CD8-positive, alpha-beta memory T cell (primary cell): ENCODE measurements around the gene NAPB. TPM values are rescaled to one million over a fixed set of nuclear protein-coding genes. Genes with fewer than 3 reads are reported as not detected.
A peak's percentile ranks its signal among the peaks of the same experiment; 100 is the strongest.

Experiments
- CTCF ChIA-PET: fragments of 350-600 bp; sonication (Branson Sonifier 250); formaldehyde crosslinking; loops from one replicate; lab custom pipeline; 2021; ENCODE audit warnings: antibody characterized with exemption; lab: Charles Lee
- POLR2A ChIA-PET: fragments of 350-600 bp; sonication (Branson Sonifier 250); formaldehyde crosslinking; loops from one replicate; lab custom pipeline; 2021; ENCODE audit warnings: antibody characterized with exemption; lab: Charles Lee
- DNase-seq, 5 donors: peaks; one replicate each; pipeline versions ENCODE4 v3.0.0 to v3.0.0-alpha.2; 2020 to 2022; ENCODE audit warnings: mixed read lengths in 1 of 5
- H3K27ac ChIP-seq: one replicate; pipeline ENCODE4 v1.7.0; 2013; ENCODE audit warnings: low read depth, mild to moderate bottlenecking, low read length, moderate library complexity
- H3K27me3 ChIP-seq: 2 replicates; pipeline ENCODE4 v1.7.0; 2013; ENCODE audit warnings: low read length, mild to moderate bottlenecking; ENCODE audit not compliant: insufficient read depth, poor library complexity, severe bottlenecking
- H3K36me3 ChIP-seq: 2 replicates; pipeline ENCODE4 v1.7.0; 2013; ENCODE audit warnings: mild to moderate bottlenecking, low read length, moderate library complexity; ENCODE audit not compliant: insufficient read depth
- H3K4me1 ChIP-seq: 2 replicates; pipeline ENCODE4 v1.7.0; 2013; ENCODE audit warnings: mild to moderate bottlenecking, low read length, moderate library complexity; ENCODE audit not compliant: insufficient read depth
- H3K4me3 ChIP-seq: 2 replicates; pipeline ENCODE4 v1.7.0; 2013; ENCODE audit warnings: mild to moderate bottlenecking, low read length
- H3K9me3 ChIP-seq: 2 replicates; pipeline ENCODE4 v1.7.0; 2013; ENCODE audit warnings: mild to moderate bottlenecking, low read length
- H3K27ac Mint-ChIP-seq, 8 donors: one replicate each; pipeline ENCODE4 v1.8.0; 2020 to 2021; ENCODE audit warnings: mixed read lengths in 8 of 8, mild to moderate bottlenecking in 6 of 8, inconsistent platforms in 3 of 8, moderate library complexity in 3 of 8
- H3K27me3 Mint-ChIP-seq, 2 donors: one replicate each; pipeline ENCODE4 v1.8.0; 2020 to 2021; ENCODE audit warnings: mixed read lengths in 2 of 2, mild to moderate bottlenecking in 1 of 2, moderate library complexity in 1 of 2
- H3K36me3 Mint-ChIP-seq, 3 donors: one replicate each; pipeline ENCODE4 v1.8.0; 2020 to 2021; ENCODE audit warnings: mixed read lengths in 3 of 3, inconsistent platforms in 1 of 3, mild to moderate bottlenecking in 1 of 3
- H3K4me1 Mint-ChIP-seq, 3 donors: one replicate each; pipeline ENCODE4 v1.8.0; 2020 to 2021; ENCODE audit warnings: mixed read lengths in 3 of 3, inconsistent platforms in 1 of 3, mild to moderate bottlenecking in 1 of 3
- H3K4me3 Mint-ChIP-seq, 7 donors: one replicate each; pipeline ENCODE4 v1.8.0; 2020 to 2021; ENCODE audit warnings: mixed read lengths in 7 of 7, mild to moderate bottlenecking in 6 of 7, moderate library complexity in 4 of 7, inconsistent platforms in 2 of 7
- H3K9me3 Mint-ChIP-seq, 5 donors: one replicate each; pipeline ENCODE4 v1.8.0; 2020 to 2022; ENCODE audit warnings: mixed read lengths in 5 of 5, mild to moderate bottlenecking in 3 of 5, moderate library complexity in 2 of 5, inconsistent platforms in 1 of 5
- polyA plus RNA-seq: library from polyadenylated mRNA; unstranded; fragments of 300-500 nt; fragmentation: Illumina TruSeq; gene quantifications from one replicate; pipeline ENCODE4 v1.2.3, GENCODE V29; 2021
- total RNA-seq, 2 experiments: library from RNA; stranded (reverse); gene quantifications; one replicate each; pipeline ENCODE4 v1.2.3, GENCODE V29; 2021

The NAPB gene
- total and polyA plus RNA-seq, 3 experiments from 2014 or later, result 5.2 to 7.6 (median 7.4) TPM

DNA sequence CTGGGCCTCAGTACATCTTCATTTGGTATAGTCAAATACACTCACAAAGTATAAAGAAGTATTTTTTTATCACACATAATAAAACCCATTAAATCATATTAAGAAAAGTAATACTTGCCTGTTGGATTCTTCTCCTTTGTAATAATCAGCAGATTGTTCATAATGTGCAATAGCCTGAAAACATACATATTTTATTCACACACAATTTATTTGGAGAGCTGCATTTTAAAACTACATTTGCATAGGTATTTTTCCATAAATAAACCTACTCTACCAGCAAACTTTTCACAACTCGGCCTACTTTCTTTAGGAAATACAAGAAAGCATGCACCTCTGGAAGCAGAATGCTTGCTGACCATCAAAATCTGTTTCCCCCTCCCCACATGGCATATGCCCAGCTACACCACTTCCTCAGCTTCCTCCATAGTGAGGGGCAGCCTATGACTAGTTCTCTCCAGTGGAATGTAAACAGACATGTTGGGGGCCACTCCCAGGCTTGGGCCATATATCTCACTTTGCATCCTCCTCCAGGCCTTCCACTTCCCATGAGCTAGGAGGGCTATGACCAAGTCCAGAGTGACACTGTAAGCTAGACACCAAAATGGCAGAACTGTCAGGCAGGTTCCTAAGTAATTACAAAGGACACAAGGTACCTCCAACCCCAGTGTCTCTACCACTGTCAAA lies 31.1 kb downstream of the NAPB start:
- H3K27me3 ChIP-seq, result no peaks in the 10 kb centered on the region
- no peaks in the 10 kb centered on the region for H3K4me1 ChIP-seq
- H3K9me3 ChIP-seq, result no peaks in the 10 kb centered on the region
- Mint-ChIP-seq H3K27ac (peak overlapping the region in 2 of 8 donors; percentile 71 to 87), H3K9me3 (no peaks in the 10 kb centered on the region), H3K27me3 (no peaks in the 10 kb centered on the region), H3K36me3 (peaks cover 7 to 80% (median 36%) of the 10 kb centered on the region in 3 donors), H3K4me1 (peaks cover 1 to 11% (median 10%) of the 10 kb centered on the region in 3 donors), H3K4me3 (no peak overlapping the region)
- no peak overlapping the region for H3K4me3 ChIP-seq
- peaks cover 21% of the 10 kb centered on the region for H3K36me3 ChIP-seq
- no peak for DNase-seq
- CTCF ChIA-PET, result interaction anchor here (1.6 kb wide), 1 partner anchor 10 kb away, joined by 7 read pairs; no protein-coding TSS in a partner anchor
- no peak overlapping the region for H3K27ac ChIP-seq
- POLR2A ChIA-PET, result no interaction called here

DNA sequence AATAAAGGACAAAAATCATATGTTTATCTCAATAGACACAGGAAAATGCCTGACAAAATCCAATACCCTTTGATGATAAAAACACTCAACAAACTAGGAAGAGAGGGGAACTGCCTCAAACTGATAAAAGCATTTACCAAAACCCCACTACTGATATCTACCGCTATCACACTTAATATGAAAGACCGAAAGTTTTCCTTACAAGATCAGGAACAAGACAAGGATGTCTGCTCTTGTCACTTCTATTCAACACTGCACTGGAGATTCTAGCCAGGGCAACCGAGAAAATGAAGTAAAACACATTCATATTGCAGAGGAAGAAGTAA lies 34.2 kb downstream of the NAPB start:
- Histone ChIP-seq H3K36me3 (no peaks in the 10 kb centered on the region), H3K27ac (no peak overlapping the region), H3K4me3 (no peak overlapping the region), H3K27me3 (no peaks in the 10 kb centered on the region), H3K4me1 (no peaks in the 10 kb centered on the region), H3K9me3 (no peaks in the 10 kb centered on the region)
- Mint-ChIP-seq H3K9me3 (no peaks in the 10 kb centered on the region), H3K36me3 (peaks cover 5 to 76% (median 23%) of the 10 kb centered on the region in 3 donors), H3K27ac (no peak overlapping the region), H3K4me3 (no peak overlapping the region), H3K27me3 (no peaks in the 10 kb centered on the region), H3K4me1 (peaks cover 3 to 14% (median 10%) of the 10 kb centered on the region in 3 donors)
- DNase-seq, result no peak
- ChIA-PET CTCF (no interaction called here), POLR2A (no interaction called here)

DNA sequence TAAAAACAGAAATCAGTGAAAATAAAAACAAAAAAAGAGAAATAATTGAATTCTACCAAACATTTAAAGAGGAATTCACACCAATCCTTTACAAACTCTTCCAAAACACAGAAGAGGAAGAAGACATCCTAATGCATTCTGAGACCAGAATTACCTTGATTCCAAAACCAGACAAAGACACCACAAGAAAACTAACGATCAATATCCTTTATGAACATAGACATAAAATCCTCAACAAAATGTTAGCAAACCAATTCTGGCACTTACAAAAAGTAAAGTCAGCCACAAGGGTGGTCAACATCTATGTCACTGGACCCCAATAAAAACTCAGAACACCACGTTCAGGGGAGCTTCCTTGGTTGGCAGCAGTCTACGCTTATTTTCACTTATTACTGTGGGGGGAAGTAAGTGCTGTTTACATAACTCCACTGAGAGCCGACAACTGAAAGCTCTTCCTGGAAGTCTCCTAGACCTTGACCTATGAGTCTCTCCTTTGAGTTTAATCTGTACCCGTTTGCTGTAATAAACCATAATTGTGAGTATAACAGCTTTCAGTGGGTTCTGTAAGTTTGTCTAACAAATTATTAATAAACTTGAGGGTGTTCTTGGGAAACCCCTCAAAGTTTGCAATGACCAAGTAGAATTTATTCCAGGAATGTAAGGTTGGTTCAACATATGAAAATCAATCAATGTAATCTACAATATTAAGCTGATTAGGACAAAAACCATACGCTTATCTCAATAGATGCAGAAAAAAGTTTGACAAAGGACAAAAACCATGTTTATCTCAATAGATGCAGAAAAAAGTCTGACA lies 34.8 kb downstream of the NAPB start:
- Histone ChIP-seq H3K27ac (no peak overlapping the region), H3K4me1 (no peaks in the 10 kb centered on the region), H3K9me3 (no peaks in the 10 kb centered on the region), H3K4me3 (no peak overlapping the region), H3K27me3 (no peaks in the 10 kb centered on the region), H3K36me3 (no peaks in the 10 kb centered on the region)
- H3K9me3 Mint-ChIP-seq, result no peaks in the 10 kb centered on the region
- no peak overlapping the region for H3K4me3 Mint-ChIP-seq
- CTCF ChIA-PET, result no interaction called here
- POLR2A ChIA-PET, result no interaction called here
- H3K27me3 Mint-ChIP-seq, result no peaks in the 10 kb centered on the region
- no peak for DNase-seq
- peaks cover 5 to 74% (median 23%) of the 10 kb centered on the region in 3 donors for H3K36me3 Mint-ChIP-seq
- H3K4me1 Mint-ChIP-seq, result peaks cover 3 to 14% (median 10%) of the 10 kb centered on the region in 3 donors
- peak overlapping the region in 1 of 8 donors; percentile 47 for H3K27ac Mint-ChIP-seq

DNA sequence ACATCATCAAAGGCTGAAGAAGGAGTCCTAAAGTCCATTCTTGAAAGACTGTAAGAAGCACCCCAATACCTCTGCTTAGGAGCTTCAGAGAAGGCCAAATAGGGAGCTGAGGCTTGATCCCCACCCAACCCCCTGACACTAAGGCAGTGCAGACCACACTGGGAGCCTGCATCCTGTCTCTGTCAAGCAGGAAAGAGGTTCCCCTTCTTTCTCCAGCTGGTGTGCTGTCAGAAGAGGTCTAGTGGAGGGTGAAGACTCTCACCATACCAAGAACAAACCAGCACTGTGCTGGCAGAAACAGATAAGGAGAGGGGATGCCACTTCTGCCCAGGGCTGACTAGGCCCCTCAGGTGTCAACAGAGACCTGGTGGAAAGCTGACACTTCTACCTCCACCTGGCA lies 39.4 kb downstream of the NAPB start:
- H3K4me1 Mint-ChIP-seq, result peaks cover 3 to 9% (median 7%) of the 10 kb centered on the region in 3 donors
- Histone ChIP-seq H3K4me3 (no peak overlapping the region), H3K27ac (no peak overlapping the region), H3K27me3 (no peaks in the 10 kb centered on the region), H3K9me3 (no peaks in the 10 kb centered on the region), H3K36me3 (no peaks in the 10 kb centered on the region), H3K4me1 (no peaks in the 10 kb centered on the region)
- no peaks in the 10 kb centered on the region for H3K9me3 Mint-ChIP-seq
- POLR2A ChIA-PET, result no interaction called here
- H3K27me3 Mint-ChIP-seq, result no peaks in the 10 kb centered on the region
- H3K27ac Mint-ChIP-seq, result no peak overlapping the region
- peaks cover 5 to 67% (median 18%) of the 10 kb centered on the region in 3 donors for H3K36me3 Mint-ChIP-seq
- DNase-seq, result no peak
- no peak overlapping the region for H3K4me3 Mint-ChIP-seq
- CTCF ChIA-PET, result interaction anchor here (2.4 kb wide), 1 partner anchor 9 kb away, joined by 7 read pairs; no protein-coding TSS in a partner anchor

GRCh38 chr20:23379772-23380171 lies 41.5 kb downstream of the NAPB start:
- CTCF ChIA-PET, result interaction anchor here (2.4 kb wide), 1 partner anchor 11 kb away, joined by 7 read pairs; no protein-coding TSS in a partner anchor
- H3K4me3 Mint-ChIP-seq, result no peak overlapping the region
- no peaks in the 10 kb centered on the region for H3K9me3 Mint-ChIP-seq
- DNase-seq, result no peak
- Histone ChIP-seq H3K4me3 (no peak overlapping the region), H3K27ac (no peak overlapping the region), H3K9me3 (no peaks in the 10 kb centered on the region), H3K4me1 (no peaks in the 10 kb centered on the region), H3K36me3 (no peaks in the 10 kb centered on the region), H3K27me3 (no peaks in the 10 kb centered on the region)
- POLR2A ChIA-PET, result no interaction called here
- H3K4me1 Mint-ChIP-seq, result no peaks in the 10 kb centered on the region
- H3K36me3 Mint-ChIP-seq, result peaks cover 5 to 72% (median 26%) of the 10 kb centered on the region in 3 donors
- no peaks in the 10 kb centered on the region for H3K27me3 Mint-ChIP-seq
- no peak overlapping the region for H3K27ac Mint-ChIP-seq

GRCh38 chr20:23375827-23376226 lies 45.5 kb downstream of the NAPB start:
- no peaks in the 10 kb centered on the region for H3K9me3 ChIP-seq
- peaks cover 11% of the 10 kb centered on the region for H3K36me3 ChIP-seq
- Mint-ChIP-seq H3K27ac (peak overlapping the region in 4 of 8 donors; percentile 11 to 77 (median 32)), H3K4me3 (no peak overlapping the region), H3K27me3 (no peaks in the 10 kb centered on the region), H3K36me3 (peaks cover 0 to 83% (median 26%) of the 10 kb centered on the region in 3 donors), H3K4me1 (no peaks in the 10 kb centered on the region), H3K9me3 (no peaks in the 10 kb centered on the region)
- ChIA-PET CTCF (interaction anchor here (1.6 kb wide), 1 partner anchor 22 kb away, joined by 3 read pairs; no protein-coding TSS in a partner anchor), POLR2A (no interaction called here)
- H3K4me1 ChIP-seq, result no peaks in the 10 kb centered on the region
- H3K4me3 ChIP-seq, result no peak overlapping the region
- H3K27me3 ChIP-seq, result no peaks in the 10 kb centered on the region
- DNase-seq, result no peak
- no peak overlapping the region for H3K27ac ChIP-seq

DNA sequence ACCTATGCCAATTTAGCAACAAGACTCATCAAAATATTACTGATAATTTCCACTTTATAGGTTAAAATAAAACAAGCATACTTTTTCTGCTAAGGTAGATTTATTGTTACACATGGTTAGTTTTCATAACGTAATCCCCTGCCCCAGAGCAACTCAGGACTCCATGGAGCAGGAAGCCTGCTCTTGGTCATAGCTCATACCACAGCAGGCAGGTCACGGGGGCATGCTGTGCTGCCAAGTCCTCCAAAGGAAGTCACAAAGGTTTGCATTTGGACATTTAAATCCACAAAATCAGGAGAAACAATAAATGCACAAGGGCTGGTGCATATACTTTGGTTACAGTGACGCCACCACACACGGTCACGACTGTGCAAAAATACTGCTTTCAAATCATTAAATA lies 46.8 kb downstream of the NAPB start:
- Mint-ChIP-seq H3K4me1 (no peaks in the 10 kb centered on the region), H3K9me3 (no peaks in the 10 kb centered on the region), H3K36me3 (peaks cover 0 to 84% (median 35%) of the 10 kb centered on the region in 3 donors), H3K27me3 (no peaks in the 10 kb centered on the region), H3K4me3 (no peak overlapping the region), H3K27ac (peak overlapping the region in 2 of 8 donors; percentile 33 to 42)
- Histone ChIP-seq H3K36me3 (peaks cover 15% of the 10 kb centered on the region), H3K27ac (no peak overlapping the region), H3K9me3 (no peaks in the 10 kb centered on the region), H3K4me3 (no peak overlapping the region), H3K27me3 (no peaks in the 10 kb centered on the region), H3K4me1 (no peaks in the 10 kb centered on the region)
- no peak for DNase-seq
- ChIA-PET POLR2A (no interaction called here), CTCF (interaction anchor here (1.6 kb wide), 1 partner anchor 24 kb away, joined by 3 read pairs; no protein-coding TSS in a partner anchor)

- CTCF ChIA-PET, result interaction anchor here (1.9 kb wide), 1 partner anchor 22 kb away, joined by 9 read pairs; no protein-coding TSS in a partner anchor
- no peaks in the 10 kb centered on the region for H3K27me3 Mint-ChIP-seq
- Histone ChIP-seq H3K4me3 (no peak overlapping the region), H3K9me3 (no peaks in the 10 kb centered on the region), H3K36me3 (peaks cover 23% of the 10 kb centered on the region), H3K27me3 (no peaks in the 10 kb centered on the region), H3K4me1 (peaks cover 12% of the 10 kb centered on the region), H3K27ac (no peak overlapping the region)
- POLR2A ChIA-PET, result no interaction called here
- H3K9me3 Mint-ChIP-seq, result no peaks in the 10 kb centered on the region
- DNase-seq, result no peak
- H3K4me3 Mint-ChIP-seq, result no peak overlapping the region
- peak overlapping the region in 1 of 8 donors; percentile 68 for H3K27ac Mint-ChIP-seq
- H3K36me3 Mint-ChIP-seq, result peaks cover 0 to 89% (median 30%) of the 10 kb centered on the region in 3 donors
- peaks cover 9 to 18% (median 13%) of the 10 kb centered on the region in 3 donors for H3K4me1 Mint-ChIP-seq
Observed at GRCh38 chr20:23371496-23371895, 49.8 kb downstream of the NAPB start.
